ENCODE measurements around the gene FAM83C. TPM values are rescaled to one million over a fixed set of nuclear protein-coding genes. Genes with fewer than 3 reads are reported as not detected.

Gene FAM83C
- total RNA-seq, 2 experiments from 2014 or later: not detected

GRCh38 chr20:35305682-35306556, 13.7 kb upstream of the FAM83C start:
- peak overlapping the region; percentile 57 for H3K4me3 Mint-ChIP-seq
- ChIA-PET CTCF (interaction anchor here (0.7 to 8.7 kb wide), 26 partner anchors 9 to 545 kb away, joined by 3 to 109 read pairs (median 5); partner anchors contain the start of genes CEP250, EDEM2, EIF6 and SPAG4), POLR2A (interaction anchor here (0.6 to 1.1 kb wide), 6 partner anchors 18 to 437 kb away, joined by 3 to 6 read pairs (median 4); partner anchors contain the start of genes CEP250 and EIF6)
- peaks cover 63% of the 10 kb centered on the region for H3K4me1 Mint-ChIP-seq
- H3K9me3 Mint-ChIP-seq (ENCODE audit: low read depth): no peaks in the 10 kb centered on the region
- ATAC-seq: peak; percentile 96
- H3K36me3 Mint-ChIP-seq (ENCODE audit: low read depth): peaks cover 7% of the 10 kb centered on the region
- peak; percentile 94 for DNase-seq
- H3K27ac Mint-ChIP-seq: peak overlapping the region; percentile 93
- intact Hi-C loops (cut with DNase I, micrococcal nuclease): loop anchor here (1.0 to 5.0 kb wide), 8 partner anchors 22 to 481 kb away; partner anchors contain the start of genes CEP250 (in 2 of the 2), CPNE1 (in 1 of the 2), EIF6 (in 1 of the 2) and MMP24OS (in 1 of the 2)
- no peaks in the 10 kb centered on the region for H3K27me3 Mint-ChIP-seq

- DNase-seq (no peak), ATAC-seq (no peak)
- intact Hi-C loops (cut with DNase I, micrococcal nuclease): loop anchor here (1.0 to 5.0 kb wide), 9 partner anchors 21 to 480 kb away; partner anchors contain the start of genes CEP250 (in 2 of the 2), CPNE1 (in 1 of the 2), EIF6 (in 1 of the 2) and MMP24OS (in 1 of the 2)
- Mint-ChIP-seq H3K27me3 (no peaks in the 10 kb centered on the region), H3K4me1 (peaks cover 59% of the 10 kb centered on the region), H3K4me3 (no peak overlapping the region), H3K27ac (peak overlapping the region; percentile 93), H3K9me3 (ENCODE audit: low read depth) (no peaks in the 10 kb centered on the region), H3K36me3 (ENCODE audit: low read depth) (peaks cover 5% of the 10 kb centered on the region)
- CTCF ChIA-PET: interaction anchor here (0.9 to 8.7 kb wide), 21 partner anchors 13 to 535 kb away, joined by 3 to 109 read pairs (median 5); partner anchors contain the start of genes CEP250 and EIF6
- POLR2A ChIA-PET: interaction anchor here (0.7 to 1.1 kb wide), 4 partner anchors 19 to 438 kb away, joined by 3 to 6 read pairs (median 4); partner anchors contain the start of genes CEP250 and EIF6
Measured at GRCh38 chr20:35304956-35305355, 12.7 kb upstream of the FAM83C start.

GRCh38 chr20:35303735-35304491, 11.7 kb upstream of the FAM83C start:
- DNase-seq: peak; percentile 92
- H3K27me3 Mint-ChIP-seq: no peaks in the 10 kb centered on the region
- CTCF ChIA-PET: interaction anchor here (0.6 to 8.7 kb wide), 36 partner anchors 9 to 534 kb away, joined by 3 to 109 read pairs (median 4); partner anchors contain the start of genes CEP250, EIF6, MMP24OS and UQCC1
- H3K36me3 Mint-ChIP-seq (ENCODE audit: low read depth): peaks cover 5% of the 10 kb centered on the region
- H3K4me3 Mint-ChIP-seq: no peak overlapping the region
- POLR2A ChIA-PET: no interaction called here
- intact Hi-C loops (cut with DNase I, micrococcal nuclease): loop anchor here (1.0 to 2.0 kb wide), 5 partner anchors 25 to 151 kb away; partner anchors contain the start of genes CEP250 (in 2 of the 2) and MMP24OS (in 1 of the 2)
- H3K9me3 Mint-ChIP-seq (ENCODE audit: low read depth): no peaks in the 10 kb centered on the region
- H3K4me1 Mint-ChIP-seq: peaks cover 59% of the 10 kb centered on the region
- peak overlapping the region; percentile 93 for H3K27ac Mint-ChIP-seq
- peak; percentile 57 for ATAC-seq

GRCh38 chr20:35303382-35303734, 11.1 kb upstream of the FAM83C start:
- peaks cover 56% of the 10 kb centered on the region for H3K4me1 Mint-ChIP-seq
- H3K9me3 Mint-ChIP-seq (ENCODE audit: low read depth): no peaks in the 10 kb centered on the region
- H3K4me3 Mint-ChIP-seq: no peak overlapping the region
- ChIA-PET POLR2A (no interaction called here), CTCF (interaction anchor here (0.6 to 8.7 kb wide), 30 partner anchors 9 to 367 kb away, joined by 3 to 109 read pairs (median 4); partner anchors contain the start of genes CEP250, EIF6, MMP24OS and UQCC1)
- no peak for DNase-seq
- no peak for ATAC-seq
- intact Hi-C loops (cut with DNase I, micrococcal nuclease): loop anchor here (1.0 kb wide), 2 partner anchors 136 to 144 kb away; no protein-coding TSS in a partner anchor
- H3K36me3 Mint-ChIP-seq (ENCODE audit: low read depth): peaks cover 5% of the 10 kb centered on the region
- no peak overlapping the region for H3K27ac Mint-ChIP-seq
- no peaks in the 10 kb centered on the region for H3K27me3 Mint-ChIP-seq

GRCh38 chr20:35302421-35303335, 10.5 kb upstream of the FAM83C start:
- Mint-ChIP-seq H3K27me3 (no peaks in the 10 kb centered on the region), H3K4me3 (no peak overlapping the region), H3K4me1 (peaks cover 52% of the 10 kb centered on the region), H3K27ac (no peak overlapping the region), H3K9me3 (ENCODE audit: low read depth) (no peaks in the 10 kb centered on the region), H3K36me3 (ENCODE audit: low read depth) (peaks cover 5% of the 10 kb centered on the region)
- CTCF ChIA-PET: interaction anchor here (0.6 to 8.7 kb wide), 19 partner anchors 11 to 237 kb away, joined by 3 to 109 read pairs (median 4); partner anchors contain the start of gene MMP24OS
- intact Hi-C loops (cut with DNase I, micrococcal nuclease): loop anchor here (1.0 kb wide), 2 partner anchors 137 to 145 kb away; no protein-coding TSS in a partner anchor
- DNase-seq (no peak), ATAC-seq (no peak)
- POLR2A ChIA-PET: interaction anchor here (0.9 to 1.2 kb wide), 2 partner anchors 13 to 19 kb away, joined by 3 read pairs; no protein-coding TSS in a partner anchor

- CTCF ChIA-PET: interaction anchor here (0.7 to 8.7 kb wide), 5 partner anchors 24 to 145 kb away, joined by 3 to 109 read pairs (median 5); partner anchors contain the start of gene MMP24OS
- Mint-ChIP-seq H3K9me3 (ENCODE audit: low read depth) (no peaks in the 10 kb centered on the region), H3K27me3 (no peaks in the 10 kb centered on the region), H3K4me3 (no peak overlapping the region), H3K27ac (no peak overlapping the region), H3K4me1 (peaks cover 39% of the 10 kb centered on the region), H3K36me3 (ENCODE audit: low read depth) (peaks cover 5% of the 10 kb centered on the region)
- DNase-seq (no peak), ATAC-seq (no peak)
- intact Hi-C loops (cut with DNase I, micrococcal nuclease): no loop called here
- POLR2A ChIA-PET: interaction anchor here (1.2 kb wide), 1 partner anchor 18 kb away, joined by 3 read pairs; no protein-coding TSS in a partner anchor
Measured at GRCh38 chr20:35301426-35301825, 9.2 kb upstream of the FAM83C start.

- POLR2A ChIA-PET: no interaction called here
- H3K27me3 Mint-ChIP-seq: no peaks in the 10 kb centered on the region
- H3K36me3 Mint-ChIP-seq (ENCODE audit: low read depth): peaks cover 2% of the 10 kb centered on the region
Measured at GRCh38 chr20:35300469-35301262, 8.4 kb upstream of the FAM83C start.

GRCh38 chr20:35299780-35300179, 7.6 kb upstream of the FAM83C start:
- Mint-ChIP-seq H3K9me3 (ENCODE audit: low read depth) (no peaks in the 10 kb centered on the region), H3K4me1 (peaks cover 23% of the 10 kb centered on the region), H3K36me3 (ENCODE audit: low read depth) (peaks cover 2% of the 10 kb centered on the region), H3K27me3 (no peaks in the 10 kb centered on the region), H3K4me3 (no peak overlapping the region), H3K27ac (no peak overlapping the region)
- ATAC-seq (no peak), DNase-seq (no peak)
- intact Hi-C loops (cut with DNase I, micrococcal nuclease): no loop called here
- CTCF ChIA-PET: interaction anchor here (0.5 to 1.0 kb wide), 4 partner anchors 10 to 227 kb away, joined by 3 to 4 read pairs (median 3); no protein-coding TSS in a partner anchor
- POLR2A ChIA-PET: no interaction called here

More at GRCh38 chr20:35300469-35301262, 8.4 kb upstream of the FAM83C start:
- intact Hi-C loops (cut with DNase I, micrococcal nuclease): no loop called here
- CTCF ChIA-PET: interaction anchor here (0.5 to 8.7 kb wide), 7 partner anchors 9 to 166 kb away, joined by 3 to 109 read pairs (median 4); partner anchors contain the start of gene MMP24OS
- no peak for DNase-seq
- Mint-ChIP-seq H3K27ac (no peak overlapping the region), H3K4me3 (no peak overlapping the region), H3K4me1 (peaks cover 32% of the 10 kb centered on the region), H3K9me3 (ENCODE audit: low read depth) (no peaks in the 10 kb centered on the region)
- no peak for ATAC-seq

GRCh38 chr20:35298264-35298663, 6.0 kb upstream of the FAM83C start:
- DNase-seq (no peak), ATAC-seq (no peak)
- ChIA-PET POLR2A (no interaction called here), CTCF (interaction anchor here (0.7 kb wide), 1 partner anchor 9 kb away, joined by 3 read pairs; no protein-coding TSS in a partner anchor)
- Mint-ChIP-seq H3K4me3 (no peak overlapping the region), H3K9me3 (ENCODE audit: low read depth) (no peaks in the 10 kb centered on the region), H3K27ac (no peak overlapping the region), H3K36me3 (ENCODE audit: low read depth) (no peaks in the 10 kb centered on the region), H3K4me1 (peaks cover 8% of the 10 kb centered on the region), H3K27me3 (no peaks in the 10 kb centered on the region)
- intact Hi-C loops (cut with DNase I, micrococcal nuclease): no loop called here

Measured in activated CD4-positive, alpha-beta T cell treated with anti-CD3 and anti-CD28 coated beads for 36 hours (primary cell).